ENCODE data around the gene RAB34.

RAB34 gene

DNA sequence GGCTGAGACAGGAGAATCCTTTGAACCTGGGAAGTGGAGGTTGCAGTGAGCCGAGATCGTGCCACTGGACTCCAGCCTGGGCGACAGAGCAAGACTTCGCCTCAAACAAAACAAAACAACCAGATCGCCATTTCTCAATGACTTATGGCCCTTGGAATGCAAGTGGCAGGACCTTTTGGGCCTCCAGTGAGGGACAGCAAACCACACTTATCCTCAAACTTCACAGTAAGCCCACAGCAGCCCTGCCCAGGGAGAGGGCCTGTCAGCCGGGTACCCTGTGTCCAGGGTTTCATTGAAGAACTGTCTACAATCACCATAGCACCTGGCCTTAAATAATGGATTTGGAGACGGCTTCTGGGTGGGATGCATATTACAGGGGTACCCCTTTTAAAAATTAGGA is 37.8 kb upstream of the RAB34 start:
- ATAC-seq (ENCODE audit: low read depth): no peak
- TF ChIP-seq, protein P1, sequence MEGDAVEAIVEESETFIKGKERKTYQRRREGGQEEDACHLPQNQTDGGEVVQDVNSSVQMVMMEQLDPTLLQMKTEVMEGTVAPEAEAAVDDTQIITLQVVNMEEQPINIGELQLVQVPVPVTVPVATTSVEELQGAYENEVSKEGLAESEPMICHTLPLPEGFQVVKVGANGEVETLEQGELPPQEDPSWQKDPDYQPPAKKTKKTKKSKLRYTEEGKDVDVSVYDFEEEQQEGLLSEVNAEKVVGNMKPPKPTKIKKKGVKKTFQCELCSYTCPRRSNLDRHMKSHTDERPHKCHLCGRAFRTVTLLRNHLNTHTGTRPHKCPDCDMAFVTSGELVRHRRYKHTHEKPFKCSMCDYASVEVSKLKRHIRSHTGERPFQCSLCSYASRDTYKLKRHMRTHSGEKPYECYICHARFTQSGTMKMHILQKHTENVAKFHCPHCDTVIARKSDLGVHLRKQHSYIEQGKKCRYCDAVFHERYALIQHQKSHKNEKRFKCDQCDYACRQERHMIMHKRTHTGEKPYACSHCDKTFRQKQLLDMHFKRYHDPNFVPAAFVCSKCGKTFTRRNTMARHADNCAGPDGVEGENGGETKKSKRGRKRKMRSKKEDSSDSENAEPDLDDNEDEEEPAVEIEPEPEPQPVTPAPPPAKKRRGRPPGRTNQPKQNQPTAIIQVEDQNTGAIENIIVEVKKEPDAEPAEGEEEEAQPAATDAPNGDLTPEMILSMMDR (IDR thresholded peaks at IDR 0.05; ENCODE audit: poor library complexity, severe bottlenecking): no peak
- H3K36me3 ChIP-seq (ENCODE audit: low read depth): peaks cover 38% of the 10 kb centered on the region

DNA sequence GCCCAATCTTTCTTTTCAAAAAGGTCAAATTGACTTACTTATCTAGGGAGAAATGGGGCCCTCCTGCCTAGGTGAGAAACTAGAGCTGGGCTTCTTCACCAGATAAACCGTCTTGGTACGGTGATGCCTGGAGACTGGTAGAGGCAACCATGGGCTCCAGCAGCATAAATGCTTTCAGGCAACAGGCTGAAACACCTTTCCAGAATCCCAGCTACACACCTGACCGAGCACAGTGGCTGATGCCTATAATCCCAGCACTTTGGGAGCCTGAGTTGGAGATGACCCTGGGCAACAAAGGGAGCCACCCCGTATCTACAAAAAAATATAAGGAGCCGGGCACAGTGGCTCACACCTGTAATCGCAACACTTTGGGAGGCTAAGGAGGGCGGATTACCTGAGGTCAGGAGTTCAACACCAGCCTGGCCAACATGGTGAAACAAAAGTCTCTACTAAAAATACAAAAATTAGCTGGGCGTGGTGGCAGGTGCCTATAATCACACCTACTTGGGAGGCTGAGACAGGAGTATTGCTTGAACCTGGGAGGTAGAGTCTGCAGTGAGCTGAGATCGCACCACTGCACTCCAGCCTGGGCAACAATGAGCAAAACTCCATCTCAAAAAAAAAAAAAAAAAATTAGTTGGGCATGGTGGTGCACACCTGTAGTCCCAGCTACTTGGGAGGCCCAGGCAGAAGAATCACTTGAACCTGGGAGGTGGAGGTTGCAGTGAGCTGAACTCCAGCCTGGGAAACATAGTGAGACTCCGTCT is 34.1 kb upstream of the RAB34 start:
- DNase-seq (ENCODE audit: low spot score) (no peak), ATAC-seq (ENCODE audit: low read depth) (no peak)
- TF ChIP-seq, protein P1 (IDR thresholded peaks at IDR 0.05; ENCODE audit: poor library complexity, severe bottlenecking): no peak
- Histone ChIP-seq H3K9me3 (ENCODE audit: severe bottlenecking) (no peaks in the 10 kb centered on the region), H3K4me3 (ENCODE audit: severe bottlenecking) (no peak overlapping the region), H3K36me3 (ENCODE audit: low read depth) (peaks cover 46% of the 10 kb centered on the region), H3K4me1 (ENCODE audit: insufficient read depth, poor library complexity, severe bottlenecking) (peaks cover 12% of the 10 kb centered on the region), H3K27me3 (ENCODE audit: insufficient read depth, poor library complexity, severe bottlenecking) (no peaks in the 10 kb centered on the region), H3K27ac (ENCODE audit: poor library complexity, severe bottlenecking) (no peak overlapping the region)

More for the DNA sequence above, 37.8 kb upstream of the RAB34 start:
- DNase-seq (ENCODE audit: low spot score): no peak
- Histone ChIP-seq H3K9me3 (ENCODE audit: severe bottlenecking) (no peaks in the 10 kb centered on the region), H3K4me3 (ENCODE audit: severe bottlenecking) (no peak overlapping the region), H3K27me3 (ENCODE audit: insufficient read depth, poor library complexity, severe bottlenecking) (no peaks in the 10 kb centered on the region), H3K4me1 (ENCODE audit: insufficient read depth, poor library complexity, severe bottlenecking) (no peaks in the 10 kb centered on the region), H3K27ac (ENCODE audit: poor library complexity, severe bottlenecking) (no peak overlapping the region)

DNA sequence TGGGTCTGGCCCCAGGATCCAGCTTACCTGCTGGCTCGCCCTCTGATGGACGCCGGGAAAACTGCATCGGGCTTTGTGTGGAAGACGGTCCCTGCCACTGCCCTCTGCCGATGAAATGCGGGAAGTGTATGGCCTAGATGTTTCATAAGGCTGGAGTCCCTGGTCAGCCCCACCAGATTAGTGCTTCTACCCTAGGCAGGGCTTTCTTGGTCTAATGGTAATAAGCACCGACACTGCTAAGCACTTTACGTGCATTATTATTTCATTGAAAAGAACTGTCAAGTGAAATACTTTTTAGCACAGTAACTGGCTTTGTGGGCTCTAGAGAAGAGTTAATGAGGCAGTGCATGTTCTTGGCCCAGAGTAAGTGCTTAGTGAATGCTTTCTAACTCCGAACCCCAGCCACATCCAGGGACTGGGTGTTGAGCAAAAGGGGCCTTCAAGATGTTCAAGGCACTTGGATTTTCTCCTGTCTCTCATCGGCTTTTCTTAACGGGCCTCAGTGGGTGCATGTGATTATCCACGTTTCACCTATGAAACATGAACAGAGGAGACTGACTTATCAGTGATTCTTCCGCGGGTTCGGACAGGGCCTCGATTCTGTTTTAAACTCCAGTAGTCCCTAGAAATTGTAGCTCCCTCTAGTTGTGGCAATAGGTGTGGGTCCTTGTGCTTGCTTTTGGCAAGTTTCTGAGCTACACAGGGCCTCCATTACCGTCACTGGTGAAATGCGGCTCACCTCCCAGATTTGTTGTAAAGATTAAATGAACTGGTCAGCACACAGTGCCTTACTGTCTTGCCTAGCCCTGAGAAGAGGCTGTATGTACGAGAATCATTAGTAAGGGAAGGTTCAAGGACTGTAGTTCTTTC is 32.7 kb upstream of the RAB34 start:
- H3K9me3 ChIP-seq (ENCODE audit: severe bottlenecking): no peaks in the 10 kb centered on the region
- no peak overlapping the region for H3K4me3 ChIP-seq (ENCODE audit: severe bottlenecking)
- ATAC-seq (ENCODE audit: low read depth): peak; percentile 52

DNA sequence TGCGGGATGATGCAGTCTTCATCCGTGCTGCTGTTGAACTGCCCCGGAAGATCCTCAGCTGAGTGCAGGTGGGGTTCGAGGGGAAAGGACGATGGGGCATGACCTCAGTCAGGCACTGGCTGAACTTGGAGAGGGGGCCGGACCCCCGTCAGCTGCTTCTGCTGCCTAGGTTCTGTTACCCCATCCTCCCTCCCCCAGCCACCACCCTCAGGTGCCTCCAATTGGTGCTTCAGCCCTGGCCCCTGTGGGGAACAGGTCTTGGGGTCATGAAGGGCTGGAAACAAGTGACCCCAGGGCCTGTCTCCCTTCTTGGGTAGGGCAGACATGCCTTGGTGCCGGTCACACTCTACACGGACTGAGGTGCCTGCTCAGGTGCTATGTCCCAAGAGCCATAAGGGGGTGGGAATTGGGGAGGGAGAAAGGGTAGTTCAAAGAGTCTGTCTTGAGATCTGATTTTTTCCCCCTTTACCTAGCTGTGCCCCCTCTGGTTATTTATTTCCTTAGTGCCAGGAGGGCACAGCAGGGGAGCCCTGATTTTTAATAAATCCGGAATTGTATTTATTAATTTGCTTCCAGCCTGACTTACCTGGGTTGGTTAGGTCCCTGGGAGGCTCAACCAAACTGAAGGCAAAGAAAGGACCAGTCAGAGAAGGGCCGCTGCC is 32.0 kb upstream of the RAB34 start:
- Histone ChIP-seq H3K27ac (ENCODE audit: poor library complexity, severe bottlenecking) (peak overlapping the region; percentile 95), H3K9me3 (ENCODE audit: severe bottlenecking) (no peaks in the 10 kb centered on the region), H3K4me3 (ENCODE audit: severe bottlenecking) (no peak overlapping the region), H3K27me3 (ENCODE audit: insufficient read depth, poor library complexity, severe bottlenecking) (no peaks in the 10 kb centered on the region), H3K4me1 (ENCODE audit: insufficient read depth, poor library complexity, severe bottlenecking) (peaks cover 19% of the 10 kb centered on the region), H3K36me3 (ENCODE audit: low read depth) (peaks cover 65% of the 10 kb centered on the region)
- DNase-seq (ENCODE audit: low spot score): no peak
- no peak; the same call in 2 of the 3 replicates for ATAC-seq (ENCODE audit: low read depth)
- TF ChIP-seq, protein P1 (IDR thresholded peaks at IDR 0.05; ENCODE audit: poor library complexity, severe bottlenecking): no peak

More for the DNA sequence above, 32.7 kb upstream of the RAB34 start:
- Histone ChIP-seq H3K36me3 (ENCODE audit: low read depth) (peaks cover 59% of the 10 kb centered on the region), H3K4me1 (ENCODE audit: insufficient read depth, poor library complexity, severe bottlenecking) (peaks cover 19% of the 10 kb centered on the region), H3K27me3 (ENCODE audit: insufficient read depth, poor library complexity, severe bottlenecking) (no peaks in the 10 kb centered on the region), H3K27ac (ENCODE audit: poor library complexity, severe bottlenecking) (peak overlapping the region; percentile 95)
- TF ChIP-seq, protein P1 (IDR thresholded peaks at IDR 0.05; ENCODE audit: poor library complexity, severe bottlenecking): peak; percentile 98
- DNase-seq (ENCODE audit: low spot score): peak; percentile 91
